ENCODE results near the gene IL13RA1.
"Not testable (repeated sequence)": the region's sequence is repeated elsewhere in the genome, so short reads cannot be mapped to it uniquely, and the experiment has no call there.

The IL13RA1 gene

GRCh38 chrX:118729042-118729652 lies 1.7 kb downstream of the IL13RA1 start:
- DNase-seq (ENCODE audit: low spot score), result no peak

- peak; percentile 50 for DNase-seq (ENCODE audit: low spot score)
These were observed 3.3 kb downstream of the IL13RA1 start for GRCh38 chrX:118730500-118731247.

GRCh38 chrX:118732551-118732950 lies 5.1 kb downstream of the IL13RA1 start:
- DNase-seq (ENCODE audit: low spot score), result not testable (repeated sequence)

GRCh38 chrX:118734909-118735308 lies 7.5 kb downstream of the IL13RA1 start:
- no peak for DNase-seq (ENCODE audit: low spot score)

- DNase-seq (ENCODE audit: low spot score), result no peak
These were observed 9.1 kb downstream of the IL13RA1 start for GRCh38 chrX:118736394-118737010.

GRCh38 chrX:118739577-118739976 lies 12.2 kb downstream of the IL13RA1 start:
- DNase-seq (ENCODE audit: low spot score), result no peak

- DNase-seq (ENCODE audit: low spot score), result no peak
These were observed 13.0 kb downstream of the IL13RA1 start for GRCh38 chrX:118740276-118740889.

- DNase-seq (ENCODE audit: low spot score), result no peak
These were observed 14.8 kb downstream of the IL13RA1 start for GRCh38 chrX:118742176-118742575.

- DNase-seq (ENCODE audit: low spot score), result no peak
These were observed 18.2 kb downstream of the IL13RA1 start for GRCh38 chrX:118745570-118745969.

- DNase-seq (ENCODE audit: low spot score), result no peak
These were observed 24.8 kb downstream of the IL13RA1 start for GRCh38 chrX:118751950-118752783.

GRCh38 chrX:118755633-118756032 lies 28.2 kb downstream of the IL13RA1 start:
- DNase-seq (ENCODE audit: low spot score), result peak; percentile 23

GRCh38 chrX:118756101-118756500 lies 28.7 kb downstream of the IL13RA1 start:
- no peak for DNase-seq (ENCODE audit: low spot score)

GRCh38 chrX:118758511-118758910 lies 31.1 kb downstream of the IL13RA1 start:
- DNase-seq (ENCODE audit: low spot score), result no peak

GRCh38 chrX:118760025-118760424 lies 32.6 kb downstream of the IL13RA1 start:
- no peak for DNase-seq (ENCODE audit: low spot score)

- DNase-seq (ENCODE audit: low spot score), result no peak
These were observed 34.7 kb downstream of the IL13RA1 start for GRCh38 chrX:118761939-118762707.

- DNase-seq (ENCODE audit: low spot score), result no peak
These were observed 36.1 kb downstream of the IL13RA1 start for GRCh38 chrX:118763489-118763888.

GRCh38 chrX:118764122-118764521 lies 36.7 kb downstream of the IL13RA1 start:
- DNase-seq (ENCODE audit: low spot score), result no peak

GRCh38 chrX:118770133-118770760 lies 42.8 kb downstream of the IL13RA1 start:
- no peak for DNase-seq (ENCODE audit: low spot score)

GRCh38 chrX:118772051-118772450 lies 44.6 kb downstream of the IL13RA1 start:
- DNase-seq (ENCODE audit: low spot score), result no peak

GRCh38 chrX:118773782-118774181 lies 46.4 kb downstream of the IL13RA1 start:
- no peak for DNase-seq (ENCODE audit: low spot score)

GRCh38 chrX:118779581-118779980 lies 52.2 kb downstream of the IL13RA1 start:
- DNase-seq (ENCODE audit: low spot score), result no peak
